IMR-90 (cell line): ENCODE data around the gene KRTCAP2. TPM values are rescaled to one million over a fixed set of nuclear protein-coding genes. Genes with fewer than 3 reads are reported as not detected.
"Not testable (repeated sequence)": the region's sequence is repeated elsewhere in the genome, so short reads cannot be mapped to it uniquely, and the experiment has no call there.

Source experiments
- ATAC-seq: fragments of 200-7000 bp; cut with Tn5 transposase; 2 replicates; pipeline ENCODE4 v1.9.1; 2020; ENCODE audit warnings: low read depth, mild to moderate bottlenecking, moderate library complexity
- BruUV-seq: library from RNA; stranded (reverse); fragments of 400-500 nt; replicated peaks from 2 replicates; lab custom pipeline; 2021; lab: Mats Ljungman, UMichigan
- CTCF ChIA-PET: fragments of 300-600 bp; formaldehyde crosslinking; extraction: SDS; loops from one replicate; lab custom pipeline; 2021; ENCODE audit warnings: antibody characterized with exemption; lab: Yijun Ruan, JAX
- POLR2A ChIA-PET: fragments of 300-600 bp; sonication (Branson Sonifier 250); formaldehyde crosslinking; loops from one replicate; lab custom pipeline; 2022; ENCODE audit warnings: antibody characterized with exemption; ENCODE audit not compliant: unreplicated experiment; lab: Charles Lee
- DNase-seq: peaks from one replicate; pipeline ENCODE4 v3.0.0; 2013
- H2AFZ ChIP-seq: replicated peaks from 2 replicates; pipeline ENCODE3; 2013; ENCODE audit warnings: low read length, mild to moderate bottlenecking; ENCODE audit not compliant: poor library complexity
- H2AK5ac ChIP-seq: 2 replicates; pipeline ENCODE4 v1.6.1; 2013; ENCODE audit warnings: low read depth, low read length, inconsistent platforms
- H2AK9ac ChIP-seq: replicated peaks from 2 replicates; pipeline ENCODE3; 2013; ENCODE audit warnings: mild to moderate bottlenecking, low read depth, low read length, moderate library complexity; ENCODE audit not compliant: poor library complexity
- H2BK120ac ChIP-seq: 2 replicates; pipeline ENCODE4 v1.6.1; 2013; ENCODE audit warnings: low read depth, low read length, inconsistent platforms
- H2BK15ac ChIP-seq: 3 replicates; pipeline ENCODE4 v1.6.1; 2013; ENCODE audit warnings: low read depth, low read length, inconsistent platforms
- H2BK20ac ChIP-seq: 2 replicates; pipeline ENCODE4 v1.6.1; 2013; ENCODE audit warnings: low read depth, mild to moderate bottlenecking, inconsistent platforms, low read length, moderate library complexity
- H2BK5ac ChIP-seq: 2 replicates; pipeline ENCODE4 v1.6.1; 2013; ENCODE audit warnings: mild to moderate bottlenecking, low read depth, low read length, inconsistent platforms; ENCODE audit not compliant: poor library complexity, severe bottlenecking
- H3K14ac ChIP-seq: replicated peaks from 2 replicates; pipeline ENCODE4 v1.6.1; 2013; ENCODE audit warnings: low read depth, low read length, inconsistent platforms
- H3K18ac ChIP-seq: 2 replicates; pipeline ENCODE4 v1.6.1; 2013; ENCODE audit warnings: low read depth, low read length, control low read depth
- H3K23ac ChIP-seq: 2 replicates; pipeline ENCODE4 v1.6.1; 2013; ENCODE audit warnings: low read depth, low read length, inconsistent platforms
- H3K27ac ChIP-seq: 2 replicates; pipeline ENCODE4 v1.5.1; 2013; ENCODE audit warnings: mild to moderate bottlenecking, control low read depth, low read length; ENCODE audit not compliant: insufficient read depth
- H3K27me3 ChIP-seq: 2 replicates; pipeline ENCODE4 v1.6.1; 2013; ENCODE audit warnings: low read length; ENCODE audit not compliant: control insufficient read depth, insufficient read depth
- H3K36me3 ChIP-seq: 2 replicates; pipeline ENCODE4 v1.6.1; 2013; ENCODE audit warnings: low read length, mixed read lengths; ENCODE audit not compliant: control insufficient read depth, insufficient read depth
- H3K4ac ChIP-seq: 2 replicates; pipeline ENCODE4 v1.6.1; 2013; ENCODE audit warnings: low read depth, low read length, inconsistent platforms
- H3K4me1 ChIP-seq: 2 replicates; pipeline ENCODE4 v1.6.1; 2013; ENCODE audit warnings: low read length, mixed read lengths; ENCODE audit not compliant: control insufficient read depth, insufficient read depth
- H3K4me2 ChIP-seq: 2 replicates; pipeline ENCODE4 v1.6.1; 2013; ENCODE audit warnings: low read depth, mild to moderate bottlenecking, control low read depth, low read length, moderate library complexity
- H3K4me3 ChIP-seq: 2 replicates; pipeline ENCODE4 v1.5.1; 2013; ENCODE audit warnings: low read depth, mild to moderate bottlenecking, control low read depth, low read length, moderate library complexity; ENCODE audit not compliant: insufficient read depth
- H3K56ac ChIP-seq: 2 replicates; pipeline ENCODE4 v1.6.1; 2013; ENCODE audit warnings: low read length, inconsistent platforms; ENCODE audit not compliant: insufficient read depth; ENCODE audit errors: extremely low read depth
- H3K79me1 ChIP-seq, 2 experiments: 2 replicates each; pipeline ENCODE4 v1.6.1; 2013; ENCODE audit warnings: low read length in 2 of 2, inconsistent platforms in 1 of 2, low read depth in 1 of 2
- H3K9ac ChIP-seq: 2 replicates; pipeline ENCODE4 v1.6.1; 2013; ENCODE audit warnings: low read depth, low read length, control low read depth
- H3K9me1 ChIP-seq: 2 replicates; pipeline ENCODE4 v1.6.1; 2013; ENCODE audit warnings: low read length, inconsistent platforms; ENCODE audit not compliant: insufficient read depth
- H3K9me3 ChIP-seq: 2 replicates; pipeline ENCODE4 v1.6.1; 2013; ENCODE audit warnings: low read length; ENCODE audit not compliant: control insufficient read depth, insufficient read depth
- H4K20me1 ChIP-seq: 2 replicates; pipeline ENCODE4 v1.6.1; 2013; ENCODE audit warnings: low read length, inconsistent platforms; ENCODE audit not compliant: insufficient read depth
- H4K5ac ChIP-seq: 2 replicates; pipeline ENCODE4 v1.6.1; 2013; ENCODE audit warnings: mild to moderate bottlenecking, low read depth, low read length, control low read depth
- H4K8ac ChIP-seq, 2 experiments: 2 replicates each; pipeline ENCODE4 v1.6.1; 2013; ENCODE audit warnings: low read depth in 2 of 2, low read length in 2 of 2, control low read depth in 1 of 2, inconsistent platforms in 1 of 2
- H4K91ac ChIP-seq: 2 replicates; pipeline ENCODE4 v1.6.1; 2013; ENCODE audit warnings: low read depth, low read length, inconsistent platforms; ENCODE audit not compliant: insufficient read depth
- BHLHE40 ChIP-seq: fragments of 150-350 bp; IDR thresholded peaks from 2 replicates; pipeline ENCODE4 v1.6.1; 2016; ENCODE audit warnings: mild to moderate bottlenecking, low read depth, low read length
- FOS ChIP-seq: fragments of 150-350 bp; IDR thresholded peaks from 2 replicates; pipeline ENCODE4 v1.6.1; 2016; ENCODE audit warnings: low read depth, low read length
- MXI1 ChIP-seq: IDR thresholded peaks from 2 replicates; pipeline ENCODE4 v1.6.1; 2012; ENCODE audit warnings: low read depth, mild to moderate bottlenecking, low read length, moderate library complexity, borderline replicate concordance
- POLR2A ChIP-seq: IDR thresholded peaks from 2 replicates; pipeline ENCODE4 v1.6.1; 2012; ENCODE audit warnings: mild to moderate bottlenecking, low read depth, low read length
- WGBS, 2 experiments: methylation state at CpG; one replicate each; pipeline versions ENCODE4 v1.1.5 to v1.1.7; 2013; ENCODE audit warnings: missing lambda C conversion rate in 2 of 2; ENCODE audit not compliant: insufficient read length in 1 of 2; ENCODE audit errors: extremely low coverage in 2 of 2; 5-methylcytosine and 5-hydroxymethylcytosine counted together
- dilution Hi-C: fragments of 300-500 bp; cut with HindIII; formaldehyde crosslinking; loops from one replicate; pipeline ENCODE4 v1.14.3; 2018; ENCODE audit warnings: low sequenced_read_pairs; ENCODE audit not compliant: unreplicated experiment
- in situ Hi-C: fragments of 300-500 bp; cut with MboI; formaldehyde crosslinking; loops from 3 replicates; pipeline ENCODE4 v1.14.3; 2019; ENCODE audit warnings: low sequenced_read_pairs, inconsistent platforms, mixed read lengths
- intact Hi-C: fragments of 100-400 bp; cut with micrococcal nuclease; formaldehyde crosslinking; loops from 2 replicates; pipeline ENCODE4 v1.10.0; 2022
- polyA plus RNA-seq, 3 experiments: library from polyadenylated mRNA; depleted of rRNA; stranded (reverse); fragments of >200 nt; gene quantifications; 2 replicates each; pipeline ENCODE4 v1.2.3, GENCODE V29; 2012; ENCODE audit warnings: low replicate concordance in 1 of 3
- total RNA-seq: library from RNA; depleted of rRNA; stranded (reverse); fragments of >200 nt; gene quantifications from 2 replicates; pipeline ENCODE4 v1.2.3, GENCODE V29; 2012

The KRTCAP2 gene
- total and polyA plus RNA-seq, 2 of the 4 experiments (the other 2 are of a cell fraction) = 76.7 to 232 TPM

GRCh38 chr1:155166051-155166470 lies 7.0 kb downstream of the KRTCAP2 start (continued):
- TF ChIP-seq POLR2A (no peak), MXI1 (no peak), BHLHE40 (no peak), FOS (no peak)

GRCh38 chr1:155164625-155165024 lies 8.5 kb downstream of the KRTCAP2 start:
- DNase-seq, H2BK15ac ChIP-seq, H2BK20ac ChIP-seq, H3K23ac ChIP-seq, H2AFZ ChIP-seq, H3K56ac ChIP-seq, H3K9me3 ChIP-seq, BruUV-seq, H3K4me3 ChIP-seq, H4K5ac ChIP-seq, dilution Hi-C loops, H2AK5ac ChIP-seq, H2BK5ac ChIP-seq, H4K8ac ChIP-seq, POLR2A ChIA-PET, H3K79me1 ChIP-seq, H2AK9ac ChIP-seq, H3K4me2 ChIP-seq, ATAC-seq, H3K9ac ChIP-seq, H2BK120ac ChIP-seq, H3K27ac ChIP-seq, H3K4me1 ChIP-seq, H4K91ac ChIP-seq, H3K9me1 ChIP-seq, H3K18ac ChIP-seq, intact Hi-C loops, H3K14ac ChIP-seq, CTCF ChIA-PET, H4K20me1 ChIP-seq, H3K4ac ChIP-seq: not testable (repeated sequence)
- Histone ChIP-seq H3K27me3 (peaks cover 10% of the 10 kb centered on the region), H3K36me3 (peaks cover 11% of the 10 kb centered on the region)
- 90% methylated on average over 4 of the region's 11 CpGs; no CpG with 5 or more reads in 1 of the 2 experiments for WGBS, 2 experiments
- in situ Hi-C loops = loop anchor here (5.0 kb wide), 1 partner anchor 72 kb away; no protein-coding TSS in a partner anchor

- H3K23ac ChIP-seq, H3K4me3 ChIP-seq, H3K56ac ChIP-seq, H4K8ac ChIP-seq, BruUV-seq, H3K4me2 ChIP-seq, H2AK9ac ChIP-seq, H2BK15ac ChIP-seq, H2BK5ac ChIP-seq, H2BK120ac ChIP-seq, H3K79me1 ChIP-seq, H2AK5ac ChIP-seq, H4K91ac ChIP-seq, H3K9me1 ChIP-seq, dilution Hi-C loops, H3K4me1 ChIP-seq, H4K5ac ChIP-seq, H3K9ac ChIP-seq, POLR2A ChIA-PET, H3K9me3 ChIP-seq, H3K14ac ChIP-seq, ATAC-seq, H3K4ac ChIP-seq, H3K36me3 ChIP-seq, in situ Hi-C loops, DNase-seq, H2BK20ac ChIP-seq, H4K20me1 ChIP-seq, H2AFZ ChIP-seq, H3K27ac ChIP-seq, H3K18ac ChIP-seq, intact Hi-C loops: not testable (repeated sequence)
- CTCF ChIA-PET = interaction anchor here (0.6 kb wide), 1 partner anchor 74 kb away, joined by 4 read pairs; no protein-coding TSS in a partner anchor
- peaks cover 13% of the 10 kb centered on the region for H3K27me3 ChIP-seq
- no CpG with 5 or more reads among the region's 4 CpGs for WGBS, 2 experiments
Observed at GRCh38 chr1:155163785-155164184, 9.3 kb downstream of the KRTCAP2 start.
